ENCODE results near the gene EDEM1.
A peak's percentile ranks its signal among the peaks of the same experiment; 100 is the strongest.
"Not testable (repeated sequence)": the region's sequence is repeated elsewhere in the genome, so short reads cannot be mapped to it uniquely, and the experiment has no call there.

The EDEM1 gene

DNA sequence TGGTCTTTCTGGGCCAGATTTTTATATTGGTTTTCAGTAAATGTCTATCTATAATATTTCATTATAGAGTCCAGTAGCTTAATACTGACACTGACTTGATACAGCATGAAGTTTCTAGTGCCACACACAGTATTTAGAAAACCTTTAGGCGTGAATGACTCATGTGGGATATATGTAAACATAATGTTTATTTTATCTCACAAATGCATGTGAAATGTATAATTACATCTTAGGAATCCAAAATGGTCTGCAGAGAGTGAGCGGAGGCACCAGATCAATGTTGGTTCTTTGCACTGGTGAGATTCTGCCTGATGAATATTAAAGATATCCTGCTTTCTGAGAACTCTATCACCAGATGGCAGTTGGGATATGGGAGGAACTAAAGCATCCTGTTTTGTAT is 8.5 kb upstream of the EDEM1 start:
- DNase-seq (ENCODE audit: low read depth), result not testable (repeated sequence)

- DNase-seq (ENCODE audit: low read depth), result no peak
Observed at GRCh38 chr3:5181469-5182141, 5.9 kb upstream of the EDEM1 start.

DNA sequence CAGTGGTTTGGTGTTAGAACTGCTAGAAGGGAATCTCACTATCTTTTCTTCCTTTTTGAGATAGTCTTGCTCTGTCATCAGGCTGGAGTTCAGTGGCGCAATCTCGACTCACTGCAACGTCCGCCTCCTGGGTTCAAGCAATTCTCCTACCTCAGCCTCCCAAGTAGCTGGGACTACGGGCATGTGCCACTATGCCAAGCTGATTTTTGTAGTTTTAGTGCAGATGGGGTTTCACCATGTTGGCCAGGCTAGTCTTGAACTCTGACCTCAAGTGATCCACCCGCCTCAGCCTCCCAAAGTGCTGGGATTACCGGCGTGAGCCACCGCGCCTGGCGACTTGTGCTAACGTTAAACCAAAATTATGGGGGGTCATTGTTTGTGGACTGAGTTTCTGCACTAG is 3.8 kb upstream of the EDEM1 start:
- not testable (repeated sequence) for DNase-seq (ENCODE audit: low read depth)

DNA sequence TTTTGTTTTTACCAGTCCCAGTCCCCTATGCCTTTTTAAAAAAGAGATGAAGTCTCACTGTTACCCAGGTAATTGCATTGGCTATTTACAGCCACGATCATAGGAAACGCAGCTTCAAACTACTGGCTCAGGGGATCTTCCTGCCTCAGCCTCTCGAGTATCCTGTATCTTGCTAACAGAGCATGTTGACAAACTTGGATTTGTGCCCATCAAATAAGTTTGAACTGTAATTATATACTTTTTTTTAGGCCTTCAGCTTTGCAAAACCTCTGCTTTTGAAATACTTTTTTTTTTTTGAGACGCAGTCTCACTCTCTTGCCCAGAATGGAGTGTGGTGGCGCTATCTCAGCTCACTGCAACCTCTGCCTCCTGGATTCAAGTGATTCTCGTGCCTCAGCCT is 3.0 kb upstream of the EDEM1 start:
- DNase-seq (ENCODE audit: low read depth), result no peak

- no peak for DNase-seq (ENCODE audit: low read depth)
Observed at GRCh38 chr3:5185093-5185673, 2.3 kb upstream of the EDEM1 start.

DNA sequence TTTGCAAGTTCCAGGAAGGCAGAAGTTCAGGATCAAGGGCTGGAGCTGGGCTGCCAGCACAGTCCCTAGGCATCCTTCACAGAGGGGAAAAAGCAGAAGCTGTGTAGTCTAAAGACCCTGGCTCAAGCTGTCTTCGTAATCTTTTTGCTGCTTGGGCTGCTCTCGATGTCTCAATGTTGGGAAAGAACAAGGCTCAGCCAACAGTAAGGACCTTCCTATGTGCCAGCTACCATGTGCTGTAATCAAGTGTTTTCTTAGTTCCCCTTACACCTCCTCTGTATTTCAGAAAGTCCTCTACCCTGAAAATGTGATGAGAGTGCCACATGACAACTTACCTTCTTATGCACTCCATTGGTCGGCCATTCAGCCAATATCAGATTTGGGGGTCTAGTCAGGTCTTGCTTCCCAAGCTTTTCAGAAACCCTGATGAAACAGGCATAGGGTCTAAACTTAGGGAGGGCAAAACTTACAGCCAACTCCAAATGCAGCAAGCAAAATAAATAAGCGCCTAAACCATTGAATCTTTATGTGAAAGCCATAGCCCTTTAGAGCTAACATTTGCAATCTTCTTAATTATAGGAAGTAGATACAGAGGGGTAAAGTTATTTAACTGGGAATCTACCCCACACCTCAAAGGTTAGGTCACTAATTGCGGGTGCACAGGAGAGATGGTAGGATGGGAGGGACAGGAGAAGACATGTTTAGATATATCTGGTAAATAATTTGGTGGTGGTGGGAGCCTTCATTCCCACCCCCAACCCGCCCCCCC is 1.2 kb upstream of the EDEM1 start:
- DNase-seq (ENCODE audit: low read depth), result no peak

GRCh38 chr3:5186858-5187155 is 700 bp upstream of the EDEM1 start:
- no peak for DNase-seq (ENCODE audit: low read depth)

DNA sequence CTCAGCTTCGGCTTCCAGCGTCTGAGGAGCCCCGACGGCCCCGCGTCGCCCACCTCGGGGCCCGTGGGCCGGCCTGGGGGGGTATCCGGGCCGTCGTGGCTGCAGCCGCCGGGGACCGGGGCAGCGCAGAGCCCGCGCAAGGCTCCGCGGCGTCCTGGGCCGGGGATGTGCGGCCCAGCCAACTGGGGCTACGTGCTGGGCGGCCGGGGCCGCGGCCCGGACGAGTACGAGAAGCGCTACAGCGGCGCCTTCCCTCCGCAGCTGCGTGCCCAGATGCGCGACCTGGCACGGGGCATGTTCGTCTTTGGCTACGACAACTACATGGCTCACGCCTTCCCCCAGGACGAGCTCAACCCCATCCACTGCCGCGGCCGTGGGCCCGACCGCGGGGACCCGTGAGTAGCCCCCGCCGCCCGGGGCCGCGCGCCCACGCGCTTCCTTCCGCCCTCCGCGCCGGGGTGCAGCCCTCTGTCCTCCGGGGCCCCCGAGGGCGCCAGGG is 462 bp downstream of the EDEM1 start:
- peak; percentile 27 for DNase-seq (ENCODE audit: low read depth)

DNA sequence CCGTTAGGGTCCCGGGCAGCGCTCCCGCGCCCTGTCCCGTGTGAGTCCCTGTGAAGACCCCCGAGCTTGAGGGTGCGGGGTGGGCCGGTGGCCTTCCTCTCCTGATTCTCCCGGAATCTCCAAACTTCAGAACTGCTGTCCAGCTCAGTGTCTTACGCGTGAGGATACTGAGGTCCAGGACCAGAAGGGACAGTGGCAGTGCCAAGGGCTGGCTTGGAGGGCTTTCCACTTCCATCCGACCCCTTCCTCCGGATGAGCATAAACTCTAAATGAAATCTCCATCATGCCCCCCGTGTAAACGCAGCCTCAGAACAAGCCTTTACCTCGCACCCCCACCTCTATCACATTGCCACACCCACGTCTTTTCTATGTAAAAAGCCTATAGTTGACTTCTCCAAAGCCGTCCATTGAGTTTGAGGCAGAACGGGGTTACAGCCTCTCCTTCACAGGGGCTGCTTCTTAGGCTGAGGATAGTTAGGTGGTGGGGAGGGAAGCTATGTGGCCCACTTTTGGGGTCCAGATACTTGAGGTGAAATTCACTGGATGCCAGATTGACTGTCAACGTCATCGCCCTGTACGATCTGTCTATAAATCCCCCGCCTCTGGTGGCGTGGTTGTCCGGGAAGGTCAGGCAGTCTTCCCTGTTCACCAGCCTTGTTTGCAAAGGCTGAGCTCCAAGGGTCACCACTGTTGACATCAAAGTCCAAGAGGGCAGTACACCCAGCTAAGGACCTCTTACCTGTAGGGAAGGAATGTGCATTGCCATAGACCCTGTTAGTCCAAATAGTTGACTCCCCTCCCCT is 1.1 kb downstream of the EDEM1 start:
- DNase-seq (ENCODE audit: low read depth), result peak; percentile 29

GRCh38 chr3:5190147-5190791 is 2.8 kb downstream of the EDEM1 start:
- no peak for DNase-seq (ENCODE audit: low read depth)

- DNase-seq (ENCODE audit: low read depth), result no peak
Observed at GRCh38 chr3:5191555-5192304, 4.2 kb downstream of the EDEM1 start.

DNA sequence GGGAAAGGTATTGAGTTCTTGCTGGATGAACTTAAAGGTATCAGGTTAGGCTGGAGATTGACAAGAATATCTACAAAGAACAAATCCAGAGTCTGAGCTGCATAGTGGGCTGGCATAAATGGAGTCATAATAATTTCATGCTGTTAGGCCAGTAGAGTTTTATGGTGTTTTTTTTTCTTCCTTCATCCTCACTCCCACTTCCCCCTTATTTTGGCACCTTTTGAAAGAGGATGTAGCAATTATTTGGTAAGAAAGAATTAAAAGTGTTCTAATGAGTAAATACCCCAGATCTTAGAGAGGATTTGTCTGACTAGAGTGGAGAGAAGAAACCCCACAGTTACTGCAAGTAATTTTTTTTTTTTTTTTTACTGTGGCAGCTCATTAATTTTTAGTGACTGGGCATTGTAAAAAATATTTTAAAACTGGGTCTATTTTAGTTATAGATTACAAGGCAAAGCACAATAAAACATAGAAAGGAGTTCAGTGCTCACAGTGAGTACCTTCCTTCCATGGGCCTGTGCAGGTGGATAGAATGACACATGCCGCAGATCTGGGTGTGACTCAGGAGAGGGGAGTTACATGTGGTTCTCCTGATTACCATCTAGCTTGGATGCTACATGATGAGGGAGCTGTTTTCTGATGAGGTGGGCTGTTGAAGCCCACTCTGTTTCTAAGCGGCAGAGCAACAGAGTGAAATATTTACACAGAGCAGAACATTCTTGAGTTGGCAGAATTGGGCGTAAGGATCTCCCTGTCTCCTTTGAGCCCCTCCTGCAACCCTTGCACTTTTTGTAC is 5.3 kb downstream of the EDEM1 start:
- no peak for DNase-seq (ENCODE audit: low read depth)

DNA sequence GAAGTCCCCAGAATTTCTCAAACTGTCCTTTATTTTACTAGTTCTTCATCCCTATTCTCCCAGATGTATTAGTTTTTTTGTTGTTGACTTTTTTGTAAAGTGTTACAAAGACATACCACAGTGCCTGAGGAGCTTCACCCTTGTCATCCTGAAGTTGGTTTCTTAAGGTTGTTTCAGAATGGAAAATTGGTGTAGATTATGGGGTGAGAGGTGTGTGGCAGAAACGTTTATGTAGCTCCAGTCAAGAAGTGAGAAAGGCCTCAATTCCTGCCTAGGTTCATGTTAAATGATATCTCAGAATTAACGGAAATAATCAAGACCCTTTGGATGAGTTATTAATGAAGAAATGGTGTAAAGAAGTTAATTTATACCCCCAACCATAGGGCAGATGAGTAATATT is 6.8 kb downstream of the EDEM1 start:
- no peak for DNase-seq (ENCODE audit: low read depth)

DNA sequence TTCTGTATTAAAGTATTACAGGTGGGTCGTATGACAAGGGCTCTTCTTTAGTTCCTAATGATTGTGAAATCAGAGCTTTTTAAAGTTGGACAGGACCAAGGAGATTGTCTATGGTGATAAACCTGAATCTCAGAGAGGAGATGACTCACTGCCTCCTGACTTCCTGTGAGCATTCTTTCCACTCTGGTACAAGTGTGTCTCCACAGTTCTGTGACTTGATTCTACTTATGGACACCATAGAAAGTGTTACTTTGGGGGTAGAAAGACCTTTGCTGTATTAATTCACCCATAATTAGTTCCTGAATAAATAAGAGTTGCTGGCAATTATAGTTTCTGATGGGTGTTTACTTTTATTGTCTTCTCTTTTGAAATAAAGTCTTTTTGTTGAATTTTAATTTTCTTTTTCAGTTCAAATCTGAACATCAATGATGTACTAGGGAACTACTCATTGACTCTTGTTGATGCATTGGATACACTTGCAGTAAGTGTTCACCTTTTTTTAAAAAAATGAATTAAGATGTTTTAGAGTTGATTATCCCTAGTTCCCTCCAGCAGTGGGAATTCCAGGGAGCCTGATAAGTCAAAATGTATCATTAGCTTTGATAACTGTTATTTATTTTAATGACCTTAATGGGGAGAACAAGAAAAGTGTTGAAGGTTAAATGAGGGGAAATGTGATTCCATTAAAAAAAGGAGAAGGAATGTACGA is 7.4 kb downstream of the EDEM1 start:
- DNase-seq (ENCODE audit: low read depth), result no peak

DNA sequence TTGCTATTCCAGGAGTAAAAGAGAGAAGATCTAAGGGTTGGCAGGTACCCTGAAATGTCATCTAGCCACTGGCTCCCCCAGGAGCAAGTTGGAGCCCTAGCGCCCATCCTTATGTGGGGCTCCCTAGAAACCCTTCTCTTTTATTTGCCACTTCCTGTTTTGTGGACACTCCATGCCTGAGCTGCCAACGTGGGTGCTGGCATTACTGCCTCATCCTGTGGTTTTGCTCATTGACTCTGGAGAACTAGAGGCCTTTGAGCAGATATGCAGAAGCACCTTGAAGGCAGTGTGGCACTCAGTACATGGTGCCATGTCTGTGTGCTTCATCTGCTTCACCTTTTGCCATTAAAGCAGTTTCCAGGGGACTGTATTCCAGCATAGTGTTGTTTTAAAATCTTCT is 8.1 kb downstream of the EDEM1 start:
- DNase-seq (ENCODE audit: low read depth), result no peak

DNA sequence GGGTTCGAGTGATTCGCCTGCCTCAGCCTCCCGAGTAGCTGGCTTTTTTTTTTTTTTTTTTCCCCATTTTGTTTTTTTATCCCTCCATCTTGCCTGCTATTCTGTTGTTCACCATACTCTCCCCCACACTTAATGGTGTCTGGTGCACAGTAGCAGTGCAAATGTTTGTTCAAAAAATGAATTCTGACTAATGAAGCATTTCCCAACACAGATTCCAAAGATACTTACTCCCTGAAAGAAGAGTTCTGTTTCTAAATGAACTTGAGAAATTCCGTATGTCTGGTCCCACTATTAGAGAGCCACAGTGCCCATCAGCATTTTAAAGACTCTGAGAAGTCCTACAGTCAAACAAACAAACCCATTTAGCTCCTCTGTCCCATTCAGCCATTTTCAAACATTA is 9.5 kb downstream of the EDEM1 start:
- DNase-seq (ENCODE audit: low read depth), result no peak

DNA sequence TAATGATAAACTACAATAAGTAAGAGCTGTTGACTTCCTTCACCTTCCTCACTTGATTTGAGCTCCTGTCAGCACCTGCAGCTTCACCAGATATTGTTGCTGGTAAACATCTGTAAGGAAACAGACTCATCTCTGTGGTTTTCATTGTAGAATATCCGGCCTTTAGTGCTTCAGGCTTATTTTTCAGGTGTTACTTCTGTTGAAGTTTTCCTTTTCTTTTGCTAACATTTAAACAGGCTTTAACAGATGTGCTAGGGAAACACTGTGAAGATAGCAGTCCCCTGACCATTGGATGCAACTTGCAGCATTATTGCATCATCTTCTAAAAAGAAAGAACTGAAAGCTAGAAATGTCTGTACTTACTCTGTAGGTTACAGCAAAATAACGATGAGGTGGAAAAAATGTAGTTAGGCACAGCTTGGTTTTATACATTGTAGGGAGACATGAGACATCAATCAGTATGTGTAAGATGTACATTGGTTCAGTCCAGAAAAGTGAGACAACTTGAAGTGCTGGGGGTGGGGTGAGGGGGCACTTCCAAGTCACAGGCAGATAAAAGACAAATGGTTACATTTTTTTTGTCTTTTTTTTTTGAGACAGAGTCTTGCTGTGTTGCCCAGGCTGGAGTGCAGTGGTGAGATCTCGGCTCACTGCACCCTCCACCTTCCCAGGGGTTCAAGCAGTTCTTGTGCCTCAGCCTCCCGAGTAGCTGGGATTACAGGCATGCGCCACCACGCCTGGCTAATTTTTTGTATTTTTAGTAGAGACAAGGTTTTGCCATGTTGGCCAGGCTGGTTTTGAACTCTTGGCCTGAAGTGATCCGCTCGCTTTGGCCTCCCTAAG is 10.2 kb downstream of the EDEM1 start:
- DNase-seq (ENCODE audit: low read depth), result no peak

DNA sequence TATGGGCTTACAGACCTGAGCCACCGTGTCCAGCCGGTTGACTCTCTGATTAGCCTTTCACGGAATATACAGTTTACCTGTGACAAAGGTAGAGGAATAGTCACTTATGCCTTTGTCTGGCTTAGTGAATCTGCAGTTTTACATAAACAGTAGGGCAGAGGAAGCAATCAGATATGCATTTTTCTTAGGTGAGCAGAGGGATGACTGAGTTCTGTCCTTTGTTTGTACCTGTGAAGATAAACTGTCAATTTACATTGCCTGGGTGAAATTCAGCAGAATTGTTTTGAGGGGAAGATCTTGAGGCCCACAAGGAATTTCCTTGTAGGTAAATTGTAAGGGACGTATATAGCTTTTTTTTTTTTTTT is 10.8 kb downstream of the EDEM1 start:
- DNase-seq (ENCODE audit: low read depth), result no peak

Measured in activated T-helper 1 cell treated with Interleukin-2 at 50 U/mL for 16 hours (primary cell).